SHP77 (cell line): Measurements from ENCODE around the gene BEND5.

Experiments used
- DNase-seq, 2 experiments: peaks; one replicate each; lab custom pipeline; 2025; lab: John Stamatoyannopoulos, UW

Gene BEND5

GRCh38 chr1:48776393-48777218 lies at the start of gene BEND5:
TSS of gene BEND5 (minus strand) at chr1:48776891. CDS start at chr1:48776831, 60 bp downstream.
- DNase-seq = peak; percentile 46 to 61

- DNase-seq = peak in 1 of 2 experiments; percentile 7
Observed at GRCh38 chr1:48823168-48823567, 46.5 kb upstream of the BEND5 start.

GRCh38 chr1:48820491-48820890 lies 43.8 kb upstream of the BEND5 start:
- DNase-seq = no peak

- DNase-seq = peak; percentile 47 to 58
Observed at GRCh38 chr1:48817505-48818114, 40.9 kb upstream of the BEND5 start.

GRCh38 chr1:48810740-48811139 lies 34.0 kb upstream of the BEND5 start:
- no peak for DNase-seq

GRCh38 chr1:48808496-48808895 lies 31.8 kb upstream of the BEND5 start:
- DNase-seq = no peak

- no peak for DNase-seq
Observed at GRCh38 chr1:48807554-48808260, 31.0 kb upstream of the BEND5 start.

- DNase-seq = no peak
Observed at GRCh38 chr1:48803474-48803873, 26.8 kb upstream of the BEND5 start.

- DNase-seq = no peak
Observed at GRCh38 chr1:48794816-48795215, 18.1 kb upstream of the BEND5 start.

- no peak for DNase-seq
Observed at GRCh38 chr1:48793863-48794262, 17.2 kb upstream of the BEND5 start.

- DNase-seq = no peak
Observed at GRCh38 chr1:48792961-48793360, 16.3 kb upstream of the BEND5 start.

- no peak for DNase-seq
Observed at GRCh38 chr1:48790397-48790796, 13.7 kb upstream of the BEND5 start.

GRCh38 chr1:48789903-48790302 lies 13.2 kb upstream of the BEND5 start:
- DNase-seq = no peak

- no peak for DNase-seq
Observed at GRCh38 chr1:48785869-48786268, 9.2 kb upstream of the BEND5 start.

- DNase-seq = no peak
Observed at GRCh38 chr1:48784301-48784700, 7.6 kb upstream of the BEND5 start.

- no peak for DNase-seq
Observed at GRCh38 chr1:48777219-48777895, 666 bp upstream of the BEND5 start.

- no peak for DNase-seq
Observed at GRCh38 chr1:48775831-48776392, 779 bp downstream of the BEND5 start.

GRCh38 chr1:48773133-48773532 lies 3.6 kb downstream of the BEND5 start:
- no peak for DNase-seq

- no peak for DNase-seq
Observed at GRCh38 chr1:48772211-48772610, 4.5 kb downstream of the BEND5 start.

GRCh38 chr1:48771561-48771960 lies 5.1 kb downstream of the BEND5 start:
- DNase-seq = no peak

GRCh38 chr1:48767975-48768510 lies 8.6 kb downstream of the BEND5 start:
- no peak for DNase-seq

- DNase-seq = no peak
Observed at GRCh38 chr1:48765335-48765734, 11.4 kb downstream of the BEND5 start.
